Keratinocyte (primary cell): ENCODE results near the gene MCAM. TPM values are rescaled to one million over a fixed set of nuclear protein-coding genes. Genes with fewer than 3 reads are reported as not detected.

ENCODE experiments used
- DNase-seq: peaks from one replicate; pipeline ENCODE4 v3.0.0-alpha.2; 2011; ENCODE audit warnings: low read depth, missing footprints, low spot score
- FAIRE-seq: peaks from 2 replicates; lab custom pipeline; 2011; peaks lifted over from hg19 to GRCh38; lab: Jason Lieb, UNC
- H2AFZ ChIP-seq: 2 replicates; pipeline ENCODE4 v1.6.0; 2012; ENCODE audit warnings: low read length, control low read depth, inconsistent platforms; ENCODE audit not compliant: control insufficient read depth
- H3K27ac ChIP-seq: 2 replicates; pipeline ENCODE4 v1.5.1; 2011; ENCODE audit warnings: low read length; ENCODE audit not compliant: control insufficient read depth, insufficient read depth
- H3K27me3 ChIP-seq: 3 replicates; pipeline ENCODE4 v1.6.0; 2011; ENCODE audit warnings: low read length; ENCODE audit not compliant: control insufficient read depth, insufficient read depth; ENCODE audit errors: extremely low read depth
- H3K36me3 ChIP-seq, 2 experiments: 2 replicates in 1 of 2; 3 replicates in 1 of 2; pipeline ENCODE4 v1.5.1; 2011; ENCODE audit warnings: low read length in 2 of 2, mild to moderate bottlenecking in 1 of 2; ENCODE audit not compliant: control insufficient read depth in 2 of 2, insufficient read depth in 2 of 2; ENCODE audit errors: extremely low read depth in 1 of 2
- H3K4me1 ChIP-seq: 3 replicates; pipeline ENCODE4 v1.5.1; 2011; ENCODE audit warnings: low read length; ENCODE audit not compliant: control insufficient read depth, insufficient read depth; ENCODE audit errors: extremely low read depth
- H3K4me2 ChIP-seq: 3 replicates; pipeline ENCODE4 v1.6.0; 2011; ENCODE audit warnings: low read depth, low read length; ENCODE audit not compliant: control insufficient read depth, insufficient read depth; ENCODE audit errors: extremely low read depth
- H3K4me3 ChIP-seq, 3 experiments: fragments of 200-600 bp in 1 of 3; sonication (generic) in 1 of 3; 2 replicates in 2 of 3; 3 replicates in 1 of 3; pipeline ENCODE4 v1.5.1; 2011 to 2016; ENCODE audit warnings: low read length in 3 of 3, mild to moderate bottlenecking in 3 of 3, control low read depth in 2 of 3, inconsistent platforms in 1 of 3, low read depth in 1 of 3, mixed read lengths in 1 of 3, mixed run types in 1 of 3, moderate library complexity in 1 of 3; ENCODE audit not compliant: control insufficient read depth in 2 of 3, insufficient read depth in 2 of 3; ENCODE audit errors: extremely low read depth in 1 of 3
- H3K79me2 ChIP-seq: 2 replicates; pipeline ENCODE4 v1.6.0; 2012; ENCODE audit warnings: low read length; ENCODE audit not compliant: control insufficient read depth, insufficient read depth
- H3K9ac ChIP-seq: 3 replicates; pipeline ENCODE4 v1.6.0; 2011; ENCODE audit warnings: low read length; ENCODE audit not compliant: control insufficient read depth, insufficient read depth; ENCODE audit errors: extremely low read depth
- H3K9me1 ChIP-seq: 3 replicates; pipeline ENCODE4 v1.6.0; 2011; ENCODE audit warnings: low read length; ENCODE audit not compliant: control insufficient read depth, insufficient read depth; ENCODE audit errors: extremely low read depth
- H3K9me3 ChIP-seq: 2 replicates; pipeline ENCODE4 v1.5.1; 2012; ENCODE audit warnings: low read depth, low read length; ENCODE audit not compliant: control insufficient read depth
- H4K20me1 ChIP-seq: 3 replicates; pipeline ENCODE4 v1.6.0; 2011; ENCODE audit warnings: low read length; ENCODE audit not compliant: control insufficient read depth, insufficient read depth; ENCODE audit errors: extremely low read depth
- CTCF ChIP-seq, 3 experiments: IDR thresholded peaks in 1 of 3; conservative IDR thresholded peaks in 1 of 3; optimal IDR thresholded peaks in 1 of 3; 2 replicates in 2 of 3; 3 replicates in 1 of 3; pipeline versions ENCODE3 to v1.5.1; 2011; ENCODE audit warnings: low read length in 3 of 3, mild to moderate bottlenecking in 3 of 3, moderate library complexity in 2 of 3, control low read depth in 1 of 3, inconsistent platforms in 1 of 3; ENCODE audit not compliant: insufficient read depth in 2 of 3; ENCODE audit errors: extremely low read depth in 1 of 3
- EZH2 ChIP-seq: IDR thresholded peaks from one replicate; pipeline ENCODE4 v1.6.1; 2012; ENCODE audit warnings: inconsistent platforms, mild to moderate bottlenecking, low read length, moderate library complexity
- dilution Hi-C: fragments of 300-500 bp; cut with MboI; formaldehyde crosslinking; loops from one replicate; pipeline ENCODE4 v1.7.0; 2020; ENCODE audit warnings: low sequenced_read_pairs; ENCODE audit not compliant: extremely low pct_ligation_motif_present
- polyA minus RNA-seq, 3 experiments: library from RNA; depleted of rRNA, polyadenylated mRNA; stranded (reverse); fragments of >200 nt; gene quantifications; 1 replicate in 1 of 3; 2 replicates in 1 of 3; 3 replicates in 1 of 3; pipeline ENCODE4 v1.2.3, GENCODE V29; 2011
- polyA plus RNA-seq, 5 experiments: library from polyadenylated mRNA; depleted of rRNA in 3 of 5; stranded (reverse) in 3 of 5; stranded (forward) in 1 of 5; unstranded in 1 of 5; fragments of >200 nt; gene quantifications; 1 replicate in 1 of 5; 2 replicates in 3 of 5; 3 replicates in 1 of 5; pipeline versions ENCODE4 v1.2.1 to v1.2.3, GENCODE V29; 2011 to 2012; ENCODE audit warnings: missing spikeins in 2 of 5, low read depth in 1 of 5, low replicate concordance in 1 of 5

Gene MCAM, protein sequence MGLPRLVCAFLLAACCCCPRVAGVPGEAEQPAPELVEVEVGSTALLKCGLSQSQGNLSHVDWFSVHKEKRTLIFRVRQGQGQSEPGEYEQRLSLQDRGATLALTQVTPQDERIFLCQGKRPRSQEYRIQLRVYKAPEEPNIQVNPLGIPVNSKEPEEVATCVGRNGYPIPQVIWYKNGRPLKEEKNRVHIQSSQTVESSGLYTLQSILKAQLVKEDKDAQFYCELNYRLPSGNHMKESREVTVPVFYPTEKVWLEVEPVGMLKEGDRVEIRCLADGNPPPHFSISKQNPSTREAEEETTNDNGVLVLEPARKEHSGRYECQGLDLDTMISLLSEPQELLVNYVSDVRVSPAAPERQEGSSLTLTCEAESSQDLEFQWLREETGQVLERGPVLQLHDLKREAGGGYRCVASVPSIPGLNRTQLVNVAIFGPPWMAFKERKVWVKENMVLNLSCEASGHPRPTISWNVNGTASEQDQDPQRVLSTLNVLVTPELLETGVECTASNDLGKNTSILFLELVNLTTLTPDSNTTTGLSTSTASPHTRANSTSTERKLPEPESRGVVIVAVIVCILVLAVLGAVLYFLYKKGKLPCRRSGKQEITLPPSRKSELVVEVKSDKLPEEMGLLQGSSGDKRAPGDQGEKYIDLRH
- polyA plus RNA-seq (8.5 to 12.1 TPM (median 10.5 TPM) in 3 replicates), polyA minus RNA-seq (6.9 to 14.4 TPM (median 11.9 TPM) in 3 replicates)
- polyA plus RNA-seq (2011; ENCODE audit: low read depth) = 0.91 TPM
- 2.4 and 4.8 TPM in 2 replicates for polyA plus RNA-seq (2011; cell fraction: cytosol; rRNA removed)
- polyA plus RNA-seq (2011; cell fraction: nucleus; rRNA removed) = 12.9 and 14.6 TPM in 2 replicates
- 0.52 and 7.8 TPM in 2 replicates for polyA plus RNA-seq (2012; ENCODE audit: low replicate concordance)
- polyA minus RNA-seq (2011; cell fraction: cytosol; rRNA and poly(A)+ RNA removed) = 17.8 TPM
- polyA minus RNA-seq (2011; cell fraction: nucleus; rRNA and poly(A)+ RNA removed) = 13.2 and 24.2 TPM in 2 replicates

GRCh38 chr11:119316729-119317591 is at the start of gene MCAM:
TSS of gene MCAM (minus strand) at chr11:119317130. CDS start at chr11:119317101, 29 bp downstream.
- Histone ChIP-seq H3K4me1 (peaks cover 42% of the 10 kb centered on the region), H3K4me3 (peak within 1 kb of the TSS; percentile 34 to 65 (median 64)), H3K27ac (no peak within 1 kb of the TSS), H3K79me2 (no peaks in the 10 kb centered on the region), H3K9me1 (no peaks in the 10 kb centered on the region), H3K4me2 (peak within 1 kb of the TSS; percentile 93), H3K9ac (peak within 1 kb of the TSS; percentile 37), H3K9me3 (no peaks in the 10 kb centered on the region), H3K27me3 (peaks cover 6% of the 10 kb centered on the region), H3K36me3 (peaks cover 0 to 2% of the 10 kb centered on the region in 2 experiments), H4K20me1 (no peaks in the 10 kb centered on the region), H2AFZ (peak within 1 kb of the TSS; percentile 33)
- FAIRE-seq (no peak), DNase-seq (no peak)
- dilution Hi-C loops = no loop called here
- TF ChIP-seq CTCF (optimal IDR thresholded peaks at IDR 0.05 in 1 of 3, IDR thresholded peaks at IDR 0.05 in 1 of 3, conservative IDR thresholded peaks at IDR 0.05 in 1 of 3; ENCODE audit: extremely low read depth in 1 of 3, insufficient read depth in 2 of 3, low read length in 3 of 3) = no peak
- TF ChIP-seq EZH2 = no peak

GRCh38 chr11:119365071-119365591 is 48.2 kb upstream of the MCAM start:
- no peaks in the 10 kb centered on the region for H4K20me1 ChIP-seq
- no peaks in the 10 kb centered on the region for H3K79me2 ChIP-seq
- no peaks in the 10 kb centered on the region for H3K36me3 ChIP-seq
- peaks cover 26% of the 10 kb centered on the region for H3K4me1 ChIP-seq
- TF ChIP-seq EZH2 (no peak), CTCF (optimal IDR thresholded peaks at IDR 0.05 in 1 of 3, IDR thresholded peaks at IDR 0.05 in 1 of 3, conservative IDR thresholded peaks at IDR 0.05 in 1 of 3; ENCODE audit: extremely low read depth in 1 of 3, insufficient read depth in 2 of 3, low read length in 3 of 3) (no peak)
- H3K4me2 ChIP-seq = no peak overlapping the region
- FAIRE-seq = no peak
- no peak for DNase-seq
- H2AFZ ChIP-seq = no peak overlapping the region
- no peak overlapping the region for H3K9ac ChIP-seq
- peaks cover 24% of the 10 kb centered on the region for H3K27me3 ChIP-seq
- no peaks in the 10 kb centered on the region for H3K9me1 ChIP-seq
- no peaks in the 10 kb centered on the region for H3K9me3 ChIP-seq
- no peak overlapping the region for H3K27ac ChIP-seq
- dilution Hi-C loops = no loop called here
- no peak overlapping the region for H3K4me3 ChIP-seq
